A549 (cell line): ENCODE results near the gene ZFHX3.

Experiments used
- CTCF ChIP-seq: fragments of >200 bp; sonication (Bioruptor Twin); formaldehyde crosslinking; IDR thresholded peaks from 3 replicates; pipeline ENCODE4 v1.5.1; 2016
- JUN ChIP-seq, 2 experiments: fragments of >200 bp; sonication (Bioruptor Twin); formaldehyde crosslinking; IDR thresholded peaks; 2 replicates in 1 of 2; 3 replicates in 1 of 2; pipeline ENCODE4 v1.6.1; 2016 to 2017
- KDM5A ChIP-seq: fragments of 200-600 bp; sonication (generic); IDR thresholded peaks from 2 replicates; pipeline ENCODE4 v1.6.1; 2016; ENCODE audit warnings: antibody characterized with exemption, mild to moderate bottlenecking
- MYC ChIP-seq: IDR thresholded peaks from 2 replicates; pipeline ENCODE4 v1.6.1; 2012; ENCODE audit warnings: mild to moderate bottlenecking, inconsistent platforms, low read length, improper control_type of control experiment, borderline replicate concordance
- NPAS2 ChIP-seq: fragments of 250-450 bp; sonication (Bioruptor Pico); IDR thresholded peaks from 2 replicates; pipeline ENCODE4 v1.8.0; 2022; ENCODE audit warnings: mild to moderate bottlenecking, moderate library complexity, borderline replicate concordance
- POLR2A ChIP-seq: IDR thresholded peaks from 2 replicates; pipeline ENCODE4 v1.6.1; 2012; ENCODE audit warnings: mild to moderate bottlenecking, low read length
- REST ChIP-seq: fragments of 200-600 bp; sonication (generic); IDR thresholded peaks from 2 replicates; pipeline ENCODE4 v1.6.1; 2016; ENCODE audit warnings: antibody characterized with exemption, mild to moderate bottlenecking, moderate library complexity
- ZFP36 ChIP-seq: fragments of 450-650 bp; IDR thresholded peaks from 2 replicates; pipeline ENCODE4 v1.6.1; 2014; ENCODE audit warnings: borderline replicate concordance; ENCODE audit not compliant: partially characterized antibody

- no peak for TF ChIP-seq JUN (IDR thresholded peaks at IDR 0.05)
- no peak for TF ChIP-seq CTCF
- TF ChIP-seq POLR2A, result no peak
- TF ChIP-seq ZFP36, result no peak
- no peak for TF ChIP-seq MYC
- TF ChIP-seq NPAS2 (CRISPR knock-in tag), result no peak
- TF ChIP-seq REST, result no peak
- TF ChIP-seq KDM5A, result no peak
Measured at GRCh38 chr16:72935896-72936295, 112.0 kb downstream of the ZFHX3 start.
